PFSK-1 (cell line): ENCODE measurements around the gene ZNF385C.

Experiments
- FOXP2 ChIP-seq: optimal IDR thresholded peaks from 2 replicates; pipeline ENCODE3; 2011; ENCODE audit warnings: borderline replicate concordance, control low read depth, inconsistent platforms; ENCODE audit not compliant: insufficient read depth; ENCODE audit errors: extremely low read length, extremely low read depth
- POLR2AphosphoS5 ChIP-seq: IDR thresholded peaks from 2 replicates; pipeline ENCODE4 v1.6.1; 2012; ENCODE audit warnings: low read depth, mild to moderate bottlenecking, control low read depth, low read length, moderate library complexity
- REST ChIP-seq, 2 experiments: IDR thresholded peaks; 2 replicates each; pipeline versions ENCODE4 v1.6.1 to v1.8.0; 2011 to 2012; ENCODE audit warnings: low read depth in 2 of 2, low read length in 2 of 2, control low read depth in 1 of 2, inconsistent platforms in 1 of 2, mild to moderate bottlenecking in 1 of 2, moderate library complexity in 1 of 2; ENCODE audit not compliant: insufficient read depth in 1 of 2
- SIN3A ChIP-seq: IDR thresholded peaks from 2 replicates; pipeline ENCODE4 v1.6.1; 2012; ENCODE audit warnings: mild to moderate bottlenecking, low read length, moderate library complexity, borderline replicate concordance; ENCODE audit not compliant: insufficient read depth
- TAF1 ChIP-seq: IDR thresholded peaks from 2 replicates; pipeline ENCODE4 v1.6.1; 2012; ENCODE audit warnings: low read length, control low read depth, borderline replicate concordance; ENCODE audit not compliant: insufficient read depth

- TF ChIP-seq FOXP2 (no peak), REST (IDR thresholded peaks at IDR 0.05; ENCODE audit: insufficient read depth in 1 of 2, low read depth in 2 of 2, low read length in 2 of 2) (no peak), TAF1 (no peak), POLR2AphosphoS5 (no peak), SIN3A (no peak)
Observed at GRCh38 chr17:42098730-42099399, 592 bp upstream of the ZNF385C start.
